Ecto neural progenitor cell (in vitro differentiated cells): ENCODE measurements around the gene CCDC174.
"Not testable (repeated sequence)": the region's sequence is repeated elsewhere in the genome, so short reads cannot be mapped to it uniquely, and the experiment has no call there.

Source experiments
- DNase-seq: peaks from one replicate; pipeline ENCODE4 v3.0.0-alpha.2; 2018; ENCODE audit warnings: low spot score

CCDC174 gene

DNA sequence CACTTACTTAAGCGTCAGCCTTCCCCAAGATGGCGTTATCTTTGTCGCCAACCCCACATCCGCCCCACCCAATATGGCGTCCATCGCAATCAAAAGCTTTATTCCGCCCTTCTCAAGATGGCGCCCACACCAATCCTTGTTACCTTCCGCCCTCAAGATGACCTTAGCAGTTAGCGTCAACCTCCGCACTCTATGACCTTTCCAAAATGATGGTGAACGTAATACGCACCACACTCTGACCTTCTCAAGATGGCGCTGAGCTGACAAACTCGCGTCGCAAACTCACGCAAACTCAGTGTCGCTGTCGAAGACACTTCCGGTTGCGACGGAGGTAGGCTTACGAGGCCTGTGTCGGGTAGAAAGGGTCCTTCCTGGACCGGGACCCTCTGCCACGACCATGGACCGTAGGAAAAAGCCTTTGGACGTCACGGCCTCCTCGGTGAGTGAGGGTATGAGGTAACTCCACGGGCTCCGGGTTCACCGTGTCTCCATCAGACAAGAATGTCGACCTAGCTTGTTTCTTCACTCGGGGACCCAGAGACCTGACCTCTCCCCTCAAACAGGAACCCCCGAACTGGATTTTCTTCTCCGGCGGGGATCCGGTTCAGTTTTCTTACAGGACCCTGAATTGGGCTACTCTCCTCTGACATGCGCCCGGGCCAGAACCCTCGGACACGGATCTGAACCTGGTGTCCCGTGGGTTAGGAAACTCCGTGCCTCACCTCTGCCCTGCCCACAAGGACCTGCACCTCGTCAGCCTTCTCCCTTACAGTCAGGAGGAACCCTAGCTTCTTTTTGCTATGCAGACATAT is at the start of gene CCDC174:
Gene CCDC174 (plus strand): TSS at position 323 of the 812 bp plus-strand sequence. CDS start 75 bp downstream, at position 398.
- DNase-seq: peak; percentile 93

DNA sequence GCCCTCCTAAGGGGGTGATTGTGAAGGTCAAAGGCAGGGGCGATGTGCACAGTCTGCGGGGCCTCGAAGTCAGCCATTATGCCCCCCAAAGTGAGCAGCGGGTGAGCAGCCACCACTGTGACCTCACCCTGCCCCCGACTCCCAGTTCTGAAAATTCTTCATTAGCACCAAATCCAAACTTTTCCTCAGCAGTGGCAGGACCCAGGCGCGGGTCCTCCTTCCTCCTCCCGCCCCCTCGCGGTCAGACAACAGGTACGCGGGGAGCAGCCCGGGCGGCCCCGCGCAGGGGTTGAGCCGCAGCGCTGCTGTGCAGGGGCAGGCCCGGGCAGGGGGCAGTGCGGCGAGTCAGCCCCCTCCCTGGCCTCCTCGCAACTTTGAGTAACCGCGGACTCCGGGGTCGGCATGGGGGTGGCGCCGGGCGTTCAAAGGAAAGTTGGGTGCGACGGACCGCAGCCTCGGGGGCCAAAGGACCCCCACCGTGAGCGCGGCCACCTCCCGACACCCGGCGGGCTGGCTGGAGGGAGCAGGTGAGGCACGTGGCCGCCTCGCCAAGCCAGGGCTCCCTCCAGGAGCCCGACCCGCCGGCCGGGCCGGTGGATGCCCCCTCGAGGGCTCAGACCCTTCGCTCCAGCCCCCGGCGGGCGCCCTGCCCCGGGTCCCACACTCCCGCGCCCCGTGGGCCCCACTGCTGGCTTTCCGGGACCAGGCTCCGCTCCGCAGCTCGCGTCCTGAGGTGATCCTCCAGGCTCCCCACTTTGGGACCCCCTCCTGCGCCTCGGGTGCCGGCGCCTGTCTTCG is 49.4 kb upstream of the CCDC174 start:
- no peak for DNase-seq

DNA sequence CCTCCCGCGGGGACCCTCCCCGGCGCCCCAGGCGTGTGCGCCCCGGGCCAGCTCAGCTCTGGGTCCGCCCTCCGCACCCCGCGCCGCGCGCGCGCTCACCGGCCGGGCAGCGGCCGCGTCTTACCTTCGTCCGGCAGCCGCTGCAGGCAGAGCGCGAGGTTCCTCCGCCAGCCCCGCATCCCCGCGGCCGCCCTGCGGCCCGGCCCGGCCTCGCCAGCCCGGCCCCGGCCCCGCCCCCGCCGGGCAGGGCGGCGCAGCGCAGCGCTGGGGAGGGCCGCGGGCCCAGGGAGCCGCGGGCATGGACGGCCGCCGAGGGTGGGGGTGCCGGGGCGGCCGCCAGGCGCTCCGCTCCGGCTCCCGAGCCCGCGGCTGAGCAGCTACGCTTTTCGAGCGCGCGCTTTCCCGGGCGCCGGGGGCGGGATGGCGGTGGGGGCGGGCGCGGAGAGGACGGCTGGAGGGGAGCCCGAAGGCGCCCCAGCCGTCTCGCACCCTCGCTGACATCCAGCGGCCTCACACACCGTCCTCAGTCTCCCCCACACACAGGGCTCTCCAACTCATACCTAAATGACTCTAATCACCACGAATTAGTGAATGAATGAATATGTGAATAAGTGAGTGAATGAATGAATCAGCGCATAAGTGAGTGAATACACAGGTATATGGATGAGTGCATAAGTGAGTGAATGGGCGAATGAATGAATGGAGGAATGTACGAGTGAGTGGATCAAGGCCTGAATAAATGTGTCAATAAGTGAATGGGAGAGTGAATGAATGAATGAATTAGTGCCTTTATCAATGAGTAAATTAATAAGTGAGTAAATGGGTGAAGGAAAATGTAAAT is 48.5 kb upstream of the CCDC174 start:
- DNase-seq: peak; percentile 63

DNA sequence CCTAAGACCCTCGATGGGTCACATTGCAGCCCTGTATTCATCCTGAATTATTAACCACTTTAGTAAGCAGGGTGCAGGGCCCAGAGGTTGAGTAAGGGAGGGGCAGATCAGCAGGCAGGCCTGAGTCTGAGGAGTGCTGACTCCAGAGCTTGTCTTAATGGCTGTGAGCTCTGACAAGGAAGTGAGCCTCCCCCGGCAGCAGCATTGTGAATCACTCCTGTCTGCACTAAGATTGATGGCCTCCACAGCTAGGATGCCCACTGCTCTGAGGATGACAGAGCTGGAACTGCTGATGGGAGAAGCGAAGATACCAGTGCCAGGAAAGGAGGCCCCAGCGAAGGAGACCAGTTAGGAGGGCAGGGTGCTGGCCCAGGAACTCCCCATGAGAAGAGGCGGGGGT is 46.5 kb upstream of the CCDC174 start:
- no peak for DNase-seq

DNA sequence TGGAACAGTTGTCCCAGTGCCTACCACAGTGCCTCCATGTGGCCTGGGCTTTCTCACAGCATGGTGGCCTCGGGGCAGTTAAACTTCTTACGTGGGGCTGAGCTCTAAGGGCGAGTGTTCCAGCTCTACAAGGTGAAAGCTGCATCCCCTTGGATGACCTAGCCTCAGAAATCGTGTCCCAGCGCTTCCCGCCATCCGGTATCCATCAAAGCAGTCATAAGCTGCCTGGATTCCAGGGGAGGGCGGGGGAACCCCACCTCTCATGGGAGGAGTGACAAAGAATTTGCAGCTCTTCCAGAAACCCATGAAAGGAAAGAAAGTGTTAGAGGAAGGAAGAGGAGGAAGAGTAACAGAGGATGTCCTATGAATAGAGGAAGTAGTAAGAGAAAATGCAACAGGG is 45.8 kb upstream of the CCDC174 start:
- no peak for DNase-seq

DNA sequence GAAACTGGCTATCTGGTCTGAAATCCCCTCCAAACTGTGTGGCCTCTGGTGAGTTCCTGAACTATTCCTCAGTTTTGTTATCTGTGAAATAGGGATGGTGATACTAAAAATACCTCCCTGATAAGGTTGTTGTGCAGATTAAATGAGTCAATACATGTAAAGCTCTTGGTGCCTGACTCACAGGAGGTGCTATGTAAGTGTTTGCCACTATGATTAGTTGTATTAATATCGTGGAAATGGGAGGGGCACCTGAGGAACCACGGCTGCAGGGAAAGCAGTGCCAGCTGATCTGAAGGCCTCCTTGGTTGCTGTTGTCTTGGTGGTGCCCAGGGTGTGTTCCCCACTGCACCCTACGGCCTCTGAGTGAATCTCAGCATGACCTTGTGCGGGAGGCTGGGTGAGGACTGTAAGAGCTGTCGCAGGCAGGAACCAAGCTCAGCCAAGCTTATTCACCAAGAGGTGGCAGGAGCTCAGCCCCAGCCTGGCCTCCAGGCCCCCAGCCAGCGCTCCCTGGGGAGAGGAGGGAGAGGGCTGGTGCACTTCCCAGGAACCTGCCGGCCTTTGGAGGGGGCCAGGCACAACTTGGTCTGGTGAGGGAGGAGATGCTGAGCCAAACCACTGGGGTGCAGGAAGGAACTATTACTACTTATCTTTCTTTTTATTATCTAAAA is 44.8 kb upstream of the CCDC174 start:
- DNase-seq: no peak

DNA sequence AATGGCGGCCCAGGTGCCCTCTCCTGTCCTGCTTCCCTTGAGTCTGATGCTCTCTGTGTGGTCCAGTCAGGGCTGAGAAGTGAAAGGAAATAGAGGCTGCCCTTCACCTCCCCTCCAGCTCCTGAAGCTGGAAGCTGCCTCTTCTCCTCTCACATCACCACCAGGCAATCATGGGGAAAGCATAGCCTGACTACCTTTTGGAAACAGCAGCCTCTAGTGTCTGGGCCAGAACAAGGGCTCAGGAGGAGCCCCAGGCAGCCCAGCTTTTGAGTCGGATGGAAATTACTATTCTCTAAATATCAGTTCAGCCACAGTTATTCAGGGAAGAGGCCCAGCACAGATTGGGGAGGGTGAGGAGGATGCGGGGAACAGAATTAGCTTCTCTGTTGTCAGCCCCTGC is 43.3 kb upstream of the CCDC174 start:
- no peak for DNase-seq

DNA sequence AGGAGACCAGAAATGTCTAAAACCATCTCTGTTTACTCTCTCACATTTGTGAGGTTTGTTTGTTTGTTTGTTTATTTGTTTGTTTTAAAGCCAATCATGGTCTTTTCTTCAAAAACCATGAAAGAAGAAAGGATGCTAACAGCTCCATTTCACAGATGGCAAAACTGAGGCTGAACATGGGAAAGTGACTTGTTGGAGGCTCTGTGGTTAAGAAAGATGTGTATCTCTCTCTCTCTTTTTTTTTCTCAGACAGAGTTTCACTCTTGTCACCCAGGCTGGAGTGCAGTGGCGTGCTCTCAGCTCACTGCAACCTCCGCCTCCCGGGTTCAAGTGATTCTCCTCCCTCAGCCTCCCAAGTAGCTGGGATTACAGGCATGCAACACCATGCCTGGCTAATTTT is 42.5 kb upstream of the CCDC174 start:
- not testable (repeated sequence) for DNase-seq

DNA sequence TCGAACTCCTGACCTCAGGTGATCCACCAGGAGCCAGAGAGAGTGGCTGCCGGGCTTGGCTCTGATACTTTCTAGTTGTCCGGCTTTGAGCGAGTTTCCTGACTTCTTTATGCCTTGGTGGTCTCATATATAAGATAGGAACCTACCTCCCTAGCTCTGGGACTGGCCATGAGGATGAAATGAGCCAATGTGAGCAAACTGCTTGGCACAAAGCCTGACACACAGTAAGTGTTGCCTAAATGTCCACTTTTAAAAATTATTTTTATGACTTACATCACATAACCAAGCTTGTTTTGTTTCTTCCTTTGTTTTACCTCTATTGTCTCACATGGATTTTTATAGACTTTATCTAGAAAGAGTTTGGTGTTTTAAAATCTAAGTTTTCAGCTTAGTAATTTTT is 42.1 kb upstream of the CCDC174 start:
- DNase-seq: no peak

DNA sequence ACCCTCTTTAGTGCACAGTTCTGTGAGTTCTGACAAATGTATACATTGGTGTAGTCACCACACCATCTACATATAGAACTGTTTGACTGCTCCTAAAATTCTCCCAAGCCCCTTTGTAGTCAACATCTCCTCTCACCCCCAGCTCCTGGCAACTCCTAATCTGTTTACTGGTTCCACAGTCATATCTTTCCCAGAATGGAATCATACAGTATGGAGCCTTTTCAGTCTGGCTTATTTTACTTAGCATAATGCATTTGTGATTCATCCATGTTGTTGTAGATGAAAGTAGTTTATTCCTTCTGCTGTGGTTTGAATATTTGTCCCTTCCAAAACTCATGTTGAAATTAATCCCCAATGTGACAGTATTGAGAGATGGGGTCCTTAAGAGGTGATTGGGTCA is 41.6 kb upstream of the CCDC174 start:
- no peak for DNase-seq

DNA sequence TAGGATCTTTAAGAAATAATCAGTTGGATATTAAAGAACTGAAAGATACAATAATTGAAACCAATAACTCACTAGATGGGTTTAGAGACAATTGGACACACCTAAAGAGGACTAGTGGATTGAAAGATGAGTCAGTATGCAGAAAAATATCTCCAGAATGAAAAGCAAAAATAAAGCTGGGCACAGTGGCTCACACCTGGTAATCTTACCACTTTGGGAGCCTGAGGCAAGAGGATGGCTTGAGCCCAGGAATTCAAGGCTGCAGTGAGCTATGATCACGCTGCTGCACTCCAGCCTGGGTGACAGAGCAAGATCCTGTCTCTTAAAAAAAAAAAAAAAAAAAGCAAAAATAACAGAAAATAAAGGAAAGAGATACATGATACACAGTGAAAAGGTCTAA is 37.4 kb upstream of the CCDC174 start:
- DNase-seq: no peak

DNA sequence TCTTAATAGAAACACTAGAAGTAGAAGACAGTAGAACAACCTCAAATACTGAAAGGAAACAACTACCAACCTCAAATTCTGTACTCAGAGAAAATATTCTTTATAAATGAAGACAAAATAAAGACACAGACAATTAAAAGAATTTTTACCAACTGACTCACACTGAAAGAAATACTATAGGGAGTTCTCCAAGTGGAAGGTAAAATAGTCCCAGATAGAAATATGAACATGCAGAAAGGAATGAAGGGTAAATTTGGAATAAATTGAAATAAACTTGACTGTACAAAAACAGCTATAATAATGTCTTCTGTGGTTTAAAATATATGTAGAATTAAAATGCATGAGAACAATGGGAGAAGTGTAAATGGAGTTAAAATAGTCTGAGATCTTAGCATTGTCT is 36.7 kb upstream of the CCDC174 start:
- DNase-seq: no peak

DNA sequence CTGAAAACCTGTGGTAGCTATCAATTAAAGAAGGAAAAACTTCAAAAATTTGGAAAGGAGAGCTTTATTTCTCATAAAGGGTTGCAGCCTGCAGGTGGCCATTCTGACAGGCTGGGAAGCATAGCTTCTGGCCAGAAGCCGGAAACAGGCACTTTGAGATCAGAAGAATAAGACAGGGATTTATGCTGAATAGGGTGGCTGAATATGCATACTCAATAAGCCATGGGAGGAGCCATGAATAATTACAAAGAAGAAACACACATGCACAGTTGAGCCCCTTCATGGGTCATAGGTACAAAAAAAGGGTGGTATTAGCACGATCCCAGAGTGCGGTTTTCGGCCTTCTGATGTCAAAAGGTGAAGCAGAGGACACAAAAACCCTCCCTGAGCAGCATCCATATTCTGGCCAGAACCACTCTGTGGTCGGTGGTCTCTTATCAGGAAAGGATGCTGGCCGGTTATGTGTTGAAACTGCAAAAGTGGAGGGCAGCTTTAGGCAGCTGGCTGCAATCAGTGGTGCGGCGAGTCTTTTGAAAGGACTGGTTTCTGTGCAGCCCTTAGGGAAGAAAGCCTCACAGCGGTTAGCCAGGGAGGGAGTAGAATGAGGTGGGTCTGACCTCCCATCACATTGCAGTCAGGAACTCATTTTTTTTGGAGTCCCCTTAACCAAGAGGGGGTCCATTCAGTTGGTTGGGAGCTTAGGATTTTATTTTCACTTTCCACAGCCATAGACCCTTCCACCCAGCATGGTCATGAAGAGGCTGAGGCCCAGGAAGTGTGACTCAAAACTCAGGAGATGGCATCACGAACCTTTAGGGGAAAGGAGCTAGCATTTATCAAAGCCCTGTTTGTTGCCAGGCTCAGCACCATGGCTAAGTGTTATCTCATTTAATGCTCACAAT is 34.7 kb upstream of the CCDC174 start:
- DNase-seq: no peak

DNA sequence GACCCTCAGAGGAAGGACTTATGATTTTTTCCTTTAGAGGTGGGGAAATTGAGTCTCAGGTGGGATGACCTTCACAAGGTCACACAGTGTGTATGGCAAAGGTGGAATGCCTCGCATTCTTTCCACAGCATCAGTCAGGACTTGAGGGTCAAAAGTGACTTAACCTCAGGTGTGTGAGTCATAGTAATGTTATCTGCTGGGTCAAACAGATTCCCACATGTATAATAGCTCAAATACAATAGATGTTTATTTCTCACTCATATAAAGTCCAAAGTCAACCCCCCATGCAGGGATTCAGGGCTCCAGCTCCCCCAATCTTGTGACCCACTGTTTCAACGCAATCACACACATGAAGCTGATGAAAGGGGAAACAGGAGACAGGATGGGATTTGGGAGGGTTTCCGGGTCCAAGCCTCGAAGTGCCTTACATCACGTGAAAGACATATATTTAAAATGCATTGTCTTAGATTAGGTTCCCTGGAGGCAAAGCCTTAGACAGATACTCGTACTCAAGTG is 34.0 kb upstream of the CCDC174 start:
- no peak for DNase-seq

DNA sequence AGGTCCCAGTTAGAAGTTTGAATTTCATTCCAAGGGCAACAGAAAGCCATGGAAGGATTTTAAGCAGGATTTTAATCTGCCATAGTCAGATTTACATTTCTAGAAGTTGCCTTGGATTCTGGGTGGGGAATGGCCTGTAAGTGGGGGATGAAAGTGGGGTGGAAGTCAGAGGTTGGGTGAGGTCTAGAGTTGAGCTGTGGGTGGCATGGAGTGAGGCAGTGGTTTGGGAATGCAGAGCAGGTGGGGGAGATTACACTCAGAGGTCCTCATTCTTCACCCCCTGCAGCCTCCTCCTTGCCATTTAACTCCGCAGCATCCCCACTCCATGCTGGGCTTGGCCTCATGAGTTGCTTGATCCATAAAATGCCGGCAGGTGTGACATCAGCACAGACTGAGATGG is 32.0 kb upstream of the CCDC174 start:
- no peak for DNase-seq

DNA sequence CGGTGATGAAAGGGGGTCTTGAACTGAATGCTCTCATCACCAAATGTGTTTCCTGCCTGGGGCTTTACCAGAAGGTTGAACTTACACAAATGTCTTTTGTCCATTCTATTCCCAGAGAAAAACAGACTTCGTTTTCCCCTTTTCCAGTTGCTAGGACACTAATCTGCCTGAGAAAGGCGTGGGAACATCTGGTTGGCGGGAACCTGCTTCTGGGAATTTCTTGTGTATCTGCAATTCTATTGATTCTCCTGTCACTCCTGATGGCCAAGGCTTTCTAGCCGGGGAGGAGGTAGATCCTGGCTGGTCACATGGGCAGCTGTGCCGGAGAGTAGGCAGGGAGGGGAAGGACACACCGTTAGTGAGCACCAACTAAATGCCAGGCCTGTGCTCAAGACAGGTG is 31.1 kb upstream of the CCDC174 start:
- peak; percentile 81 for DNase-seq

DNA sequence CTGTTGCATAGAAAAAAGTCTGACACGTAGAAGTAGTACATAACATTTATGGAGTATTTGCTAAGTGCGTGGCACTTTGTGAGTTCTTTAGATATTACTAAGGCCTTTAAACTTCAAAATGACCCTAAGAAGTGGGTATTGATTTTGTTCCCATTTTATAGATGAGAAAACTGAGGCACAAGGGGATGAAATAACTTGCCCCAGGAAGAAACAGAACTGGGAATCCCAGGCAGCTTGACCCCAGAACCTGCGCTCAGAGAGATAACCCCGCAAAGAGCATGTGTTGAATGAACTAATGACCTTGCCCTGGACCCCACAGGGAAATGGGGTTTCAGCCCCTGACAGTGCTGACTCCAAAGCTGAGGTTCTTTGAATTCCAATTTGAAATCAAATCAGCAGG is 30.5 kb upstream of the CCDC174 start:
- DNase-seq: no peak

DNA sequence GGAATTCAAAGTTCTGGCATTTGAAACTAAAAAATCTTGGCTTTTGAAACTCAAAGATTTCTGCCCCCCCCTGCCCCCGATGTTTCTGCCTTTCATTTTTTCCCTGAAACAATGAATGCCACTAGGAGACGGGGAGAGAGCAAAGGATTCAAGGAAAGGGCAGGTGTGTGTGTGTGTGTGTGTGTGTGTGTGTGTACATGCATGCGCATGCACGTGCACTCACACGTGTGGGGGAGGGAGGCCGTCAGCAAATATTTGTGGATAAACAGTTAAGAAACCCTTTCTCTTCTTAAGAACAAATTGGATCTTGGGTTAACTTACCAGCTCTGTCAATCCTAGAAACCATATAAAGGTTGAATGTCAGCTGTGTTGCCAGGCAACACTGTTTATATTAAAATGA is 29.2 kb upstream of the CCDC174 start:
- no peak for DNase-seq

DNA sequence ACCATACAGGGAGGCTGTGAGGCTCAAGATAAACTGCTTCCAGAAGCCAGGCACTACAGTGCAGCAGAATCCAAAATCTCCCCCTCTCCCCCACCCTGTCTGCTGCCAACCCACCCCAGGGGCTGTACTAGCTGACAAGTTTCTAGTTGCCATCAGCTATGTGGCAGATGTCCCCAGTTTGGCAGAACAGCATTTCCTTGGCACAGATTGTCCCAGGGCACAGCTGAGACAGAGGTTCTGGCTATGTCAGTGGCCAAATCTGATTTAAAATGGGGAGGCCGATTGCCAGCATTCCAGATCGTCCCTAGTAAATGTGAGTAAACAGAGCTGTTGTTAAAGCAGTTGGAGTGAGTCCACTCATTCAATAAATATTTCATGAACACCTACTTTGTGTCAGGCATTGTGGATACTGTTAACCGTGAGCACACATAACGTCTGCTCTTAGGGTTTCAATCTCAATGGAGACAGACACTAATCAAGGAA is 28.0 kb upstream of the CCDC174 start:
- DNase-seq: no peak

DNA sequence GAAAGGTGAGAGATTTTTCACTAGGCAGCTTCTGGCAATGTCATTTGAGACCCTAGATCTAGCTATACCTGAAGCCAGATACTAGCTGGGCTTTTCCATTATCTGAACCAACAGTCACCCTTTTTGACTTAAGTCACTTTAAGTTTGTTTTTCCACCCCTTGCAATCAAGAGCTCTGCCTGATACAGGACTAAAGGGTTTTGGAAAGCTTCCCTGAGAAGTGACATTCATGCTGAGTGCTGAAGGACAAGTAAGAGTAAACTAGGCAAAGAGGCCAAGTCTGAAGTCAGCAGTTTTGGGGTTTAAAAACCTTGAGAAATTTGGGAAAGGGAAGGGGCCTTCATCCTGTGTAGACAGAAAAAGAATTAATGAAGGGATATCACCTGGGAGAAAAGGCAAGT is 27.1 kb upstream of the CCDC174 start:
- DNase-seq: no peak

DNA sequence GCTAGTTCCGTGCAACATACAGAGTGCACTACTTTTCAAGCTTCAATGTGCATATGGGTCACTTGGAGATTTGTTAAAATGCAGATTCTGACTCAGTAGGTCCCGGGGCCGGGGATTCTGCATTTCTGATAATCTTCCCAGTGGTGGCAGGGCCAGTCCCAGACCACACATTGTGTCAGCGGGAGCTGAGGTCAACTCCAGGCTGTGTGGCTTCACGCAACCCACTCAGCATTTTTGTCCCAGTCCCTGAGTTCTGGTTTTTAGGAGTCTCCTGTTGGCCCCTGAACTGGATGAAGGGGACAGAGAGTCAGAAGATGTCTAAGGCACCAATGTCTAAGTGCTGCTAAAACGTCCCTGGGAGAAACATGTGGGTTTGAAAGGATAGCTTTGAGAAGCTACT is 26.1 kb upstream of the CCDC174 start:
- no peak for DNase-seq
